C4-2B (cell line): ENCODE measurements around the gene SLC9C2.
"Not testable (repeated sequence)": the region's sequence is repeated elsewhere in the genome, so short reads cannot be mapped to it uniquely, and the experiment has no call there.

Experiments used
- H3K27ac ChIP-seq: fragments of 450-650 bp; 2 replicates; pipeline ENCODE4 v1.5.1; 2017
- ZFX ChIP-seq: fragments of 450-650 bp; IDR thresholded peaks from 2 replicates; pipeline ENCODE4 v1.6.1; 2017
- TF ChIP-seq, protein P1 (sequence below): fragments of 450-650 bp; conservative IDR thresholded peaks from 2 replicates; pipeline ENCODE4 v1.5.1; 2017; ENCODE audit warnings: mild to moderate bottlenecking

The SLC9C2 gene

DNA sequence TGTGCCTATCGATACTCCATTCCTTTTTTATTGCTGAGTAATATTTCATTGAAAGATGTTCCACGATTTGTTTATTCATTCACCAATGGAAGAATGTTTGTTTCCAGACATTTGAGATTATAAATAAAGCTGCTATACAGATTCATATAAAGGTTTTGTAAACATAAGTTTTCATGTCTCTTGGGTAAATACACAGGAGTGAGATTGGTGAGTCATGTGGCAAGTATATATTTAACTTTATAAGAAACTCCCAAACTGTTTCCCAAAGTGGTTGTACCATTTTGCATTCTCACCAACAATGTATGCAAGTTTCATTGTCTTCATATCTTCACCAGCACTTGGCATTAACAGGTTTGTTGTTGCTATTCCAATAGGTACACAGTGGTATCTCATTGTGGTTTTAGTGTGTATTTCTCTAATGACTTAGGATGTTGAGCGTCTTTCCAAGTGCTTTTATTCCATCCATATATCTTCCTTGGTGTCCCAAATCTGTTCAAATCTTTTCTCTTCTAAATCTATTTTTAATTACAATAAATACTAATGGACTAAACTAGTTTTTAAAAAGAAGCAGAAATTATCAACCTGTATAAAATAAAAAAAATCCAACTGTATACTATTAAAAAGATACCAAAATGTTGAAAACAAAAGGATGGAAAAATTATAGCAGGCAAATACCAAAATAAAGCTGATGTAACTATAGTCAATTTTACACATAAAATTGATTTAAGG, 6.6 kb downstream of the SLC9C2 start:
- TF ChIP-seq, protein P1, sequence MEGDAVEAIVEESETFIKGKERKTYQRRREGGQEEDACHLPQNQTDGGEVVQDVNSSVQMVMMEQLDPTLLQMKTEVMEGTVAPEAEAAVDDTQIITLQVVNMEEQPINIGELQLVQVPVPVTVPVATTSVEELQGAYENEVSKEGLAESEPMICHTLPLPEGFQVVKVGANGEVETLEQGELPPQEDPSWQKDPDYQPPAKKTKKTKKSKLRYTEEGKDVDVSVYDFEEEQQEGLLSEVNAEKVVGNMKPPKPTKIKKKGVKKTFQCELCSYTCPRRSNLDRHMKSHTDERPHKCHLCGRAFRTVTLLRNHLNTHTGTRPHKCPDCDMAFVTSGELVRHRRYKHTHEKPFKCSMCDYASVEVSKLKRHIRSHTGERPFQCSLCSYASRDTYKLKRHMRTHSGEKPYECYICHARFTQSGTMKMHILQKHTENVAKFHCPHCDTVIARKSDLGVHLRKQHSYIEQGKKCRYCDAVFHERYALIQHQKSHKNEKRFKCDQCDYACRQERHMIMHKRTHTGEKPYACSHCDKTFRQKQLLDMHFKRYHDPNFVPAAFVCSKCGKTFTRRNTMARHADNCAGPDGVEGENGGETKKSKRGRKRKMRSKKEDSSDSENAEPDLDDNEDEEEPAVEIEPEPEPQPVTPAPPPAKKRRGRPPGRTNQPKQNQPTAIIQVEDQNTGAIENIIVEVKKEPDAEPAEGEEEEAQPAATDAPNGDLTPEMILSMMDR, result no peak
- TF ChIP-seq ZFX, result no peak
- no peak overlapping the region for H3K27ac ChIP-seq

DNA sequence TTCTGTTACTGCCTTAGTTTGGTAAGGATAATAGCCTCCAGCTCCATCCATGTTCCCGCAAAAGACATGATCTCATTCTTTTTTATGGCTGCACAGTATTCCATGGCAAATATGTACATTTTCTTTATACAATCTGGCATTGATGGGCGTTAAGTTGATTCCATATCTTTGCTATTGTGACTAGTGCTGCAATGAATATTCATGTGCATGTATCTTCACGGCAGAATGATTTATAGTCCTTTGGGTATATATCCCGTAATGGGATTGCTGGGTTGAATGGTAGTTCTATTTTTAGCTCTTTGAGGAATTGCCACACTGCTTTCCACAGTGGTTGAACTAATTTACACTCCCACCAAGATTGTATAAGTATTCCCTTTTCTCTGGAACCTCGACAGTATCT, 11.7 kb downstream of the SLC9C2 start:
- H3K27ac ChIP-seq, result not testable (repeated sequence)

DNA sequence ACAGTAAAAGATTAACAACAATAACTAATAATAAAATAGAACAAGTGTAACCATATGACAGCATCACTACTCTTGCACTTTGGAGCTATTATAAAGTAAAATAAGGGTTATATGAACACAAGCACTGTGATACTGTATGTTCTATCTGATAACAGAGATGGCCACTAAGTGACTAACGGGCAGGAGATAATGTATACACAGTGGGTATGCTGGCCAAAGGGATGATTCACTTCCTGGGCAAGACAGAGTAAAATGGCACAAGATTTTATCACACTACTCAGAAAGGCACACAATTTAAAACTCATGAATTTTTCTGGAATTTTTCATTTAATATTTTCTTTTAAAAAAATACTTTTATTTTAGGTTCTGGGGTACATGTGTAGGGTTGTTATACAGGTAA, 12.3 kb downstream of the SLC9C2 start:
- H3K27ac ChIP-seq, result no peak overlapping the region
- TF ChIP-seq, protein P1, result no peak
- TF ChIP-seq ZFX, result no peak

DNA sequence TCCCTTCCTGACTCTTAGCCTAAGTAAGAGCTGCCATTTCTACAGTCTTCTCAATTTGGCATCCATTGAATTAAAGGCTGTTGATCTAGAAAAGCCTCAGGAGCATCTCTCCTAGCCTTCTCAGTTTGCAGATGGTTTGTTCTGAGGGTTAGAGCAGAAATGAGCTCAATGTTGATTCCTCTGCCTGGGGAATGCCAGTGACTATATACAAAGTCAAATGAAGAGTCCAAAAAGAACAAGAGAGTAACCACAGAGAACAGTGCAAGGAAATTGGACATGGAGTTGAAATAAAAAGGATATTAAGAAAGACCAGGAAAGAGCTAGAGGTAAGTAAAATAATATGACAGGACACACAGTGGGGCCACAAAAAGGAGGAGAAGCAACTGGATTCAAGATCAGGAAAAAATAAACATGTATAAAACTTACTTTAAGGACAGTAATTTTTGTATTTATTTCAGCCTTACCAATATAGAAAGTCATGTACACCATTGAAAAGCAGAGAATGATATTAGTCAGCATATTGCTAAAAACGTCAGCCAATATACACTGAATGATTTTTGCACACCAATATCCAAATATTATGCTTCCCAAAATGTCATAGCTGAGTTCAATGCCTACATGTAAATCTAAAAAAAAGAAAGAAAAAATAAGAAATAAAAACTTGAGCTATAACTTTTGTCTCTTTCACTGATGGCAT, 21.3 kb downstream of the SLC9C2 start:
- TF ChIP-seq, protein P1, result no peak
- TF ChIP-seq ZFX, result no peak
- H3K27ac ChIP-seq, result no peak overlapping the region

DNA sequence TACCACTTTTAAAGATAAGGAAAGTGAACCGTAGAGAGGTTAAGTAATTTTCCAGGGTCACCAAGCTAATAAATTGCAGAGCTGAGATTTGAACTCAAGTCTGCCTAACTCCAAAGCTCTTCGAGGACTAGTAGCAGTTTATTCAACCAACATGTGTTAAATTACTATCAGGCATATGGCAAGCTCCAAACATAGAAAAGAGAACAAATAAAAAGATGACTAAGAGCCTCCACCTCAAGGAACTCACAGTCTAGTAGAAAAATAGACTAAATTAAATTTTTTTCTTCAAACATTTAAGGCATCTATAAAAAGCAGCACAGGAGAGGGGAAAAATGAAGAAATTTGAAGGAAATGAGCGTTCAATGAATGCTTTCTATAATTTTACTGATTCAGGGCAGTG, 22.2 kb downstream of the SLC9C2 start:
- TF ChIP-seq, protein P1, result no peak
- TF ChIP-seq ZFX, result no peak
- H3K27ac ChIP-seq, result no peak overlapping the region

DNA sequence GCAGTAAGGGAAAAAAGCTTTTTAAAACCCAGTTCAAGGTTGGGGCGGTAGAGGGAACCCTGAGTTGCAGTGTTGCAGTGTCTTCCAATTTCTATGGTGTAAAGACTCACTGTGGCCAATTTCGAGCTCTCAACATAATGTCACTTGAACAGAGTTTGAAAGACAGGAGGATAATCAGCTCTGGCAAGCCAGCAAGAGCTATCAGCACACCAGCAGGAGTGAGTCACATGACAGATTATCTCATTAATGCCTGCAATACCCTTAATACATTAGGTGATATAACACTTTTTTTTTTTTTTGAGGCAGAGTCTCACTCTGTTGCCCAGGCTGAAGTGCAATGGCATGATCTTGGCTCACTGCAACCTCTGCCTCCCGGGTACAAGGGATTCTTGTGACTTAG, 22.8 kb downstream of the SLC9C2 start:
- TF ChIP-seq, protein P1, result no peak
- TF ChIP-seq ZFX, result no peak
- H3K27ac ChIP-seq, result no peak overlapping the region

DNA sequence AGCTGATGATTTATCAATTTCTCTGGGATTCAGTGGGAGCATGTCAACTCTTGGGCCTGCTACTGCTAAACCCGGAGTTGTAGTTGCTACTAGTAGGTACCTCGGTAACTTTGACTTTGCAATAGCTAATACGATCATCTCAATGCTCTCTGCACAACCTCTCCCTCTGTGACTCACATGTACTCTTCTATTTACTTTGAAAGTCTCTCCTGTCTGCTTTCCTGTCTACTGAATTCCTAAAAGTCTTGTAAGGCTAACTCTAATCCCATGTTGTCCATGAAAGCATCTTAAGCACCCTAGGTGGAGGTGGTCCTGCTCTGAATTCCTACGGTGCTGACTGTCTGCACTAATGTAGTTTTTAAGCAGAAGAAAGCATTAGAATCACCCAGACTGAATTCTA, 29.3 kb downstream of the SLC9C2 start:
- TF ChIP-seq, protein P1, result no peak
- no peak for TF ChIP-seq ZFX
- H3K27ac ChIP-seq, result no peak overlapping the region
